Activated CD4-positive, CD25-positive, alpha-beta regulatory T cell treated with anti-CD3 and anti-CD28 coated beads, Interleukin-2, amount 50 U/mL, for 16 hours (primary cell): ENCODE results near the gene ELMO3.

Experiments used
- DNase-seq: peaks from one replicate; pipeline ENCODE4 v3.0.0-alpha.2; 2020; ENCODE audit warnings: low read depth, low spot score

ELMO3 gene

GRCh38 chr16:67223992-67224391 is 25.1 kb downstream of the ELMO3 start:
- no peak for DNase-seq

- DNase-seq: no peak
Measured at GRCh38 chr16:67226295-67226803, 27.4 kb downstream of the ELMO3 start.

- peak; percentile 98 for DNase-seq
Measured at GRCh38 chr16:67226804-67227566, 28.1 kb downstream of the ELMO3 start, which contains the start of gene TMEM208. Gene TMEM208 (plus strand): TSS chr16:67227130. CDS start chr16:67227219, 89 bp downstream.

- DNase-seq: no peak
Measured at GRCh38 chr16:67227567-67227921, 28.6 kb downstream of the ELMO3 start.

- no peak for DNase-seq
Measured at GRCh38 chr16:67228034-67228785, 29.3 kb downstream of the ELMO3 start.

GRCh38 chr16:67228905-67229304 is 30.0 kb downstream of the ELMO3 start:
- no peak for DNase-seq

- DNase-seq: no peak
Measured at GRCh38 chr16:67229906-67230808, 31.2 kb downstream of the ELMO3 start.

- DNase-seq: no peak
Measured at GRCh38 chr16:67230809-67231660, 32.1 kb downstream of the ELMO3 start.

GRCh38 chr16:67233596-67233995 is 34.7 kb downstream of the ELMO3 start:
- DNase-seq: no peak

- DNase-seq: no peak
Measured at GRCh38 chr16:67234180-67234597, 35.3 kb downstream of the ELMO3 start.

GRCh38 chr16:67235816-67236562 is 37.1 kb downstream of the ELMO3 start:
- DNase-seq: no peak

- DNase-seq: peak; percentile 38
Measured at GRCh38 chr16:67236563-67237395, 37.8 kb downstream of the ELMO3 start.

GRCh38 chr16:67237396-67238277 is 38.7 kb downstream of the ELMO3 start:
- no peak for DNase-seq

- no peak for DNase-seq
Measured at GRCh38 chr16:67238278-67238575, 39.3 kb downstream of the ELMO3 start.

GRCh38 chr16:67238806-67239470 is 40.0 kb downstream of the ELMO3 start:
- no peak for DNase-seq

- DNase-seq: no peak
Measured at GRCh38 chr16:67240506-67240905, 41.6 kb downstream of the ELMO3 start.

GRCh38 chr16:67241008-67241900 is 42.3 kb downstream of the ELMO3 start:
- no peak for DNase-seq
